GM12891 (cell line): Measurements from ENCODE around the gene F2R.

Experiments used
- PAX5 ChIP-seq: IDR thresholded peaks from 2 replicates; pipeline ENCODE4 v1.6.1; 2011; ENCODE audit warnings: low read length, moderate library complexity, mild to moderate bottlenecking; ENCODE audit not compliant: insufficient read depth, severe bottlenecking
- POLR2A ChIP-seq: IDR thresholded peaks from 2 replicates; pipeline ENCODE4 v1.6.1; 2011; ENCODE audit warnings: low read depth, low read length, control low read depth
- POLR2AphosphoS5 ChIP-seq: IDR thresholded peaks from 2 replicates; pipeline ENCODE4 v1.6.1; 2011; ENCODE audit warnings: low read depth, low read length, control low read depth
- POU2F2 ChIP-seq: IDR thresholded peaks from 2 replicates; pipeline ENCODE4 v1.6.1; 2011; ENCODE audit warnings: low read depth, mild to moderate bottlenecking, control low read depth, low read length, moderate library complexity
- SPI1 ChIP-seq: IDR thresholded peaks from 2 replicates; pipeline ENCODE4 v1.6.1; 2011; ENCODE audit warnings: low read depth, low read length, control low read depth
- TAF1 ChIP-seq: IDR thresholded peaks from 2 replicates; pipeline ENCODE4 v1.6.1; 2011; ENCODE audit warnings: low read depth, low read length, control low read depth

GRCh38 chr5:76766746-76767145 lies 50.8 kb downstream of the F2R start:
- TF ChIP-seq POLR2A (no peak), TAF1 (no peak), POLR2AphosphoS5 (no peak), POU2F2 (no peak), PAX5 (no peak), SPI1 (no peak)
